HEK293T (cell line): ENCODE data around the gene NTN1.

Experiments
- BHLHE40 ChIP-seq: fragments of 450-650 bp; IDR thresholded peaks from 2 replicates; pipeline ENCODE4 v1.6.1; 2016; ENCODE audit warnings: mild to moderate bottlenecking, moderate library complexity, borderline replicate concordance
- CTBP1 ChIP-seq: fragments of 450-650 bp; IDR thresholded peaks from 2 replicates; pipeline ENCODE4 v1.6.1; 2016; ENCODE audit warnings: borderline replicate concordance
- FOXA1 ChIP-seq: fragments of 450-650 bp; IDR thresholded peaks from 2 replicates; pipeline ENCODE4 v1.6.1; 2016; ENCODE audit warnings: mild to moderate bottlenecking
- FOXM1 ChIP-seq: fragments of 450-650 bp; IDR thresholded peaks from 2 replicates; pipeline ENCODE4 v1.6.1; 2017; ENCODE audit warnings: mild to moderate bottlenecking, borderline replicate concordance
- HDGF ChIP-seq: fragments of 450-650 bp; IDR thresholded peaks from 2 replicates; pipeline ENCODE4 v1.6.1; 2017; ENCODE audit warnings: antibody characterized with exemption, borderline replicate concordance
- NFRKB ChIP-seq: fragments of 450-650 bp; IDR thresholded peaks from 2 replicates; pipeline ENCODE4 v1.6.1; 2016; ENCODE audit warnings: mild to moderate bottlenecking, moderate library complexity
- SP1 ChIP-seq: fragments of 450-650 bp; IDR thresholded peaks from 2 replicates; pipeline ENCODE4 v1.6.1; 2017
- SUZ12 ChIP-seq: fragments of 450-650 bp; IDR thresholded peaks from 2 replicates; pipeline ENCODE4 v1.6.1; 2016; ENCODE audit warnings: mild to moderate bottlenecking
- TARDBP ChIP-seq: fragments of 450-650 bp; IDR thresholded peaks from 2 replicates; pipeline ENCODE4 v1.6.1; 2016
- TF ChIP-seq, protein P1 (sequence below): fragments of 450-650 bp; IDR thresholded peaks from 2 replicates; pipeline ENCODE4 v1.6.1; 2016

GRCh38 chr17:9086577-9086976, 65.3 kb downstream of the NTN1 start:
- no peak for TF ChIP-seq TARDBP
- no peak for TF ChIP-seq BHLHE40
- TF ChIP-seq HDGF = no peak
- TF ChIP-seq NFRKB = no peak
- TF ChIP-seq FOXA1 = no peak
- TF ChIP-seq, protein P1, sequence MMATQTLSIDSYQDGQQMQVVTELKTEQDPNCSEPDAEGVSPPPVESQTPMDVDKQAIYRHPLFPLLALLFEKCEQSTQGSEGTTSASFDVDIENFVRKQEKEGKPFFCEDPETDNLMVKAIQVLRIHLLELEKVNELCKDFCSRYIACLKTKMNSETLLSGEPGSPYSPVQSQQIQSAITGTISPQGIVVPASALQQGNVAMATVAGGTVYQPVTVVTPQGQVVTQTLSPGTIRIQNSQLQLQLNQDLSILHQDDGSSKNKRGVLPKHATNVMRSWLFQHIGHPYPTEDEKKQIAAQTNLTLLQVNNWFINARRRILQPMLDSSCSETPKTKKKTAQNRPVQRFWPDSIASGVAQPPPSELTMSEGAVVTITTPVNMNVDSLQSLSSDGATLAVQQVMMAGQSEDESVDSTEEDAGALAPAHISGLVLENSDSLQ = no peak
- TF ChIP-seq SUZ12 = no peak
- no peak for TF ChIP-seq SP1
- no peak for TF ChIP-seq FOXM1
- TF ChIP-seq CTBP1 = no peak
